LNCaP clone FGC (cell line): ENCODE results near the gene SEPTIN8.

Experiments
- DNase-seq: peaks from one replicate; pipeline ENCODE4 v3.0.0-alpha.2; 2011; ENCODE audit warnings: low read depth
- H3K4me3 ChIP-seq: 2 replicates; pipeline ENCODE4 v1.5.1; 2011; ENCODE audit warnings: mild to moderate bottlenecking, low read depth, low read length, control low read depth
- TF ChIP-seq, protein P1 (sequence below): IDR thresholded peaks from 2 replicates; pipeline ENCODE4 v1.5.1; 2012; ENCODE audit warnings: mild to moderate bottlenecking; ENCODE audit not compliant: control insufficient read depth, insufficient read depth; ENCODE audit errors: extremely low read depth

The SEPTIN8 gene

GRCh38 chr5:132742626-132743025 lies 34.4 kb downstream of the SEPTIN8 start:
- no peak for DNase-seq
- TF ChIP-seq, protein P1, sequence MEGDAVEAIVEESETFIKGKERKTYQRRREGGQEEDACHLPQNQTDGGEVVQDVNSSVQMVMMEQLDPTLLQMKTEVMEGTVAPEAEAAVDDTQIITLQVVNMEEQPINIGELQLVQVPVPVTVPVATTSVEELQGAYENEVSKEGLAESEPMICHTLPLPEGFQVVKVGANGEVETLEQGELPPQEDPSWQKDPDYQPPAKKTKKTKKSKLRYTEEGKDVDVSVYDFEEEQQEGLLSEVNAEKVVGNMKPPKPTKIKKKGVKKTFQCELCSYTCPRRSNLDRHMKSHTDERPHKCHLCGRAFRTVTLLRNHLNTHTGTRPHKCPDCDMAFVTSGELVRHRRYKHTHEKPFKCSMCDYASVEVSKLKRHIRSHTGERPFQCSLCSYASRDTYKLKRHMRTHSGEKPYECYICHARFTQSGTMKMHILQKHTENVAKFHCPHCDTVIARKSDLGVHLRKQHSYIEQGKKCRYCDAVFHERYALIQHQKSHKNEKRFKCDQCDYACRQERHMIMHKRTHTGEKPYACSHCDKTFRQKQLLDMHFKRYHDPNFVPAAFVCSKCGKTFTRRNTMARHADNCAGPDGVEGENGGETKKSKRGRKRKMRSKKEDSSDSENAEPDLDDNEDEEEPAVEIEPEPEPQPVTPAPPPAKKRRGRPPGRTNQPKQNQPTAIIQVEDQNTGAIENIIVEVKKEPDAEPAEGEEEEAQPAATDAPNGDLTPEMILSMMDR: no peak
- no peak overlapping the region for H3K4me3 ChIP-seq

DNA sequence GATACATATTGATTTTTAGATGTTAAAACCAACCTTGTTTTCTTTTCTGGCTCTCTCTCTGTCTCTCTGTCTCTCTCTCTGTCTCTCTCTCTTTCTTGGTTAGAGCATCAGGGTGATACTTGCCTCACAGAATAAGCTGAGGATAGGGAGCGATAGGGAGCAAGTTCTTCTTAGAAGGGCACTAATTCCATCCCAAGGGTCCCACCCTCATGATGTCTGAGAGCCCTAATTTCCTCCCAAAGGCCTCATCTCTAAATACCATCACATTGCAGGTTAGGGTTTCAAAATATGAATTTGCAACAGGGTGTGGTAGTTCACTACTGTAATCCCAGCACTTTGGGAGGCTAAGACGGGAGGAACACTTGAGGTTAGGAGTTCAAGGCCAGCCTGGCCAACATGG lies 34.9 kb downstream of the SEPTIN8 start:
- no peak for DNase-seq
- H3K4me3 ChIP-seq: no peak overlapping the region

DNA sequence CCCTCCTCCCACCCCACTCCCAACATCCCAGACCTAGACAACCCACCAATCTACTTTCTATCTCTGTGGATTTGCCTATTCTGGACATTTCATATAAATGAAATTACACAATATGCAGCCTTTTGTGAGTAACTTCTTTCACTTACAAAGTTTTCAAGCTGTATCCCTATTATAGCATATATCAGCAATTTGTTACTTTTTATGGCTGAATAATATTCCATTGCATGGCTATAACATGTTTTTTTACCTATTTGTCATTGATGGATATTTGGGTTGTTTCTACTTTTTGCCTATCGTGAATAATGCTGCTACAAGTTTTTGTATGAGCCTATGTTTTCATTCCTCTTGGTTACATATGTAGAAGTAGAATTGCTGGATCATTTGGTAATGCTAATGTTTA lies 37.8 kb downstream of the SEPTIN8 start:
- H3K4me3 ChIP-seq: no peak overlapping the region
- DNase-seq: no peak
- TF ChIP-seq, protein P1: no peak

More for the DNA sequence above, 34.9 kb downstream of the SEPTIN8 start:
- TF ChIP-seq, protein P1: no peak

DNA sequence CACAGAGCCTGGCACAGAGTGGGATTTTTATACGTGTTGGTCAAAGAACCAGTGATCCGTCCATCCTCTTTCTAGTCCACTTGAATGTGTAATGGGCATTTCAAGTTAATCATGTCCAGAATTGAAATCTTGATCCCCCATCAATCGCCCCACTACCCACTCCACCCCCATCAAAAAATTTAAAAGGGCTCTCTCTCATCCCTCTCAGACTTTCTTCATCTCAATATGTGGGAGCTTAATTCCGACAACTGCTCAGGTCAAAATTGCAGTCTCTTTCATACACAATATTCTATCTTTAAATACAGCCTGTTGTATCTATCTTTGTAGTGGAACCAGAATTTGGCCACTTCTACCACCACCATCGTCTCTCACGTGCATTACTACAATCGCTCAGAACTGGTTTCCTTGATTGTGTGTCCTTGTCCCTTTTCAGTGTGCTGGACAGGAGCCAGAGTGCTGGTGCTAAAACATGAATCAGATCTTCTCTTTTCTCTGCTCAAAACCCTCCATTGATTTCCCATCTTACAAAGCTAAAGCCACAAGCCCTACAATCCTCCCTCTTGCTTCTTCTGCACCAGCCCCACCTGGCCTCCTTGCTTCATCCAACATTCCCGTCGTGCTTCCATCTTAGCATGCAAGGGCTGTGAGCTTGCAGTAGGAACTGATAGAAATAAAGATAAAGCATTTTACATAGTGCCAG lies 38.9 kb downstream of the SEPTIN8 start:
- no peak for DNase-seq
- H3K4me3 ChIP-seq: peak overlapping the region; percentile 87
- TF ChIP-seq, protein P1: no peak

- TF ChIP-seq, protein P1: no peak
- peak; percentile 96 for DNase-seq
- peak within 1 kb of the TSS; percentile 87 for H3K4me3 ChIP-seq
Measured at GRCh38 chr5:132736853-132737833, 39.9 kb downstream of the SEPTIN8 start, which contains the start of gene KIF3A. Gene KIF3A (minus strand): TSS chr5:132737546. CDS start chr5:132737419, 127 bp downstream.

DNA sequence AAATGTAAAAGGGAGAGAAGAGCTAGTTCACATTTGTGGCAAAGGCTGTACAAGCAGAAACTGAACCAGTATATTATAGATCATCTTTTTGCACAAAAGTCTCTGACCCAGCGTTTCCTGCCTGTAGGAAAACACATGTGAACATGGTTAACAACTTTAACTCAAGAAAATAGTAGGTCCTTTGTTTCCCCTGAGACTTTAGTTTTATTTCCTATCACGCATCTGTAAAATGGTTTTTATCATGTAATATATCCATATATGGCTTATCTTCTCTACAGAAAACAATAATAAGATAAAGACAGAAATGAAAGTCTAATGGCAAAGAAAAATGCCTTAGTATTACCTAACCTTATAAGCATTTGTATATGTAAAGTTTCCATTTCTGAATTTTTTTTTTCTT lies 42.4 kb downstream of the SEPTIN8 start:
- no peak for DNase-seq
- no peak overlapping the region for H3K4me3 ChIP-seq
- TF ChIP-seq, protein P1: no peak
